NCI-H2029 treated with DMSO at 0.1 percent for 48 hours (cell line): Measurements from ENCODE around the gene TNFAIP8L1.

ENCODE experiments used
- DNase-seq: peaks from one replicate; lab custom pipeline; 2025; lab: John Stamatoyannopoulos, UW

Gene TNFAIP8L1

DNA sequence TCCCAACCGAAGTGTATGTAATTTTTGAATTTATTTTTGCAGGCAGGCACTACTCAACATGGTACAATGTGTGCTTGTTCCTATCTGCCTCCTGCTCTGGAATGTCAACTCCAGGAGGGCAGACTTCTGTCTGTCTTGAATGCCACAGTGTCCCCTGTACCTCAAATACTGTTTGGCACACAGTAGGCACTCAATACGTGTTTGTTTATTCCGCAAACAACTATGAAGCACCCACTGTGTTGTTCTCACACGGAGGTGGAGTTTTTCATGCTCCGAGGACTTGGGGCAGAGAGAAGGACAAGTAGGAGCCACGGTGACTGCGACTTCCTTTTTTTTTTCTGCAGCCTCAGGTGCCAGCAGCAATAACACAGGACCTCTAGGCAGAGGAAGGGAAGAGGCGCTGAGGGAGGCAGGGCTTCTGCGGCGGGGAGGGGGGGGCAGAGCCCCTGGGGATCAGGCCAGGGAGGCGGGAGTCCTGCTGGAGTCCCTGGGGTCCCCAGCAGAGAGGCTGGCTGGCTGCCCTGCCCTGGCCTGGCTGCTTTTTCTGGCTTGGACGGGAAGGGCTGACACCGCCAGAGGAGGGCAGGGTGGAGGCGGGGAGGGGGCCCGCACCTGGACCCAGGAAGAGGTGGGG is 29.3 kb upstream of the TNFAIP8L1 start:
- no peak for DNase-seq

DNA sequence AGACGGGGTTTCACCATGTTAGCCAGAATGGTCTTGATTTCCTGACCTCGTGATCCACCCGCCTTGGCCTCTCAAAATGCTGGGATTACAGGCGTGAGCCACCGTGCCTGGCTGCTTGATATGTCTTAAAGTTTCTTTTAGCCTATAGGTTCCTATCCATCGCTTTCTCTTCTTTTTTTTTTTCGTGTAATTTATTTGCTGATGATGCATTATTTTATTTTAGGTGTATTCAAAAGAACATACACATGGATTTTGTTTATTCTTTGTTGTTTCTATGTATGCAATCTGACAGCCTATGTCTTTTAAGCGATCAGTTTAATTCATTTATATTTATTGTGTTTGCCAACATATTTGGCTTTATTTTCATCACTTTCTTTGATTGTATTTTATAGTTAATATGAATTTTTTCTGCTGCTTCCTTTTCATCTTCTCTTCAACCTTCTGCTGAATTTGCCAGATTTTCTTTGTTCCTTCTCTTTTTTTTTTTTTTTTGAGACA is 26.0 kb upstream of the TNFAIP8L1 start:
- no peak for DNase-seq

DNA sequence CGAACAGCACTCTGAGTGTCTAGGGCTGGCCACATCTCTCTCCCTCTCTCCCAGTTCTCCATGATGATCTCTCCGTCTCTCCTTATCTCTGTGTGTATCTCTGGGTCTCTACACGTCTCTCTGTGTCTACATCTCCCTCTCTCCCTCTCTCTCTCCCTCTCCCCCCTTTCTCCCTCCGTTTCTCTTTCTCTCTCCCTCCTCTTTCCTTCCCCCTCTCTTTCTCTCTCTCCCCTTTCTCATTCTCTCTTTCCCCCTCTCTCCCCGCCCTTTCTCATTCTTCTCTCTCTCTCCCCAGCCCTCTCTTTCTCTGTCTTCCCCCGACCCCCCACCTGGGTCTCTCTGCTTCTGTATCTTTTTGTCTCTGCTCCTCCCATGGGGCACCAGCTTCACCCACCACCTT is 21.3 kb upstream of the TNFAIP8L1 start:
- no peak for DNase-seq

DNA sequence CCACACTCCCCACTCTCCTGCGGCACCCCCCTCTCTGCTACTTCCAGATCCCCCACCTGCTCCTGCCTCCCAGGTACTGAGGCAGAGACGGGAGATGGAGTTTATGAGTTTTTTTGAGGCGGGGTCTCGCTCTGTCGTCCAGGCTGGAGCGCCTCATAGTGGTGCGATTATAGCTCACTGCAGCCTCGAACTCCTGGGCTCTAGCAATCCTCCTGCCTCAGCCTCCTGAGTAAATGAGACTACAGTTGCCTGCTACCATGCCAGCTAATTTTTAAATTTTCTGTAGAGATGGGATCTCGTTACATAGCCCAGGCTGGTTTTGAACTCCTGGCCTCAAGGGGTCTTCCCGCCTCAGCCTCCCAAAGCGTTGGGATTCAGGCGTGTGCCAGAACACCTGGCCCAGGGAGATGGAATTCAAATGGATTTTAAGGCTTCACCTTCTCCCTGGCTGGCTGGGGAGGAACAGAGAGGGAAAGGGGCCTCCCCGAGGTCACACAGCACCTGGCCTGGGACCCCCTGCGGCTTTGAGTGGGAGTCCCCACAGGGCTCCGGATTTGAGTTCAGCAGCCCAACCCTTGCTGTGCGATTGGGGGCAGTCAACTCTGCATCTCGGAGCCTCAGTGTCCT is 19.5 kb upstream of the TNFAIP8L1 start:
- no peak for DNase-seq

DNA sequence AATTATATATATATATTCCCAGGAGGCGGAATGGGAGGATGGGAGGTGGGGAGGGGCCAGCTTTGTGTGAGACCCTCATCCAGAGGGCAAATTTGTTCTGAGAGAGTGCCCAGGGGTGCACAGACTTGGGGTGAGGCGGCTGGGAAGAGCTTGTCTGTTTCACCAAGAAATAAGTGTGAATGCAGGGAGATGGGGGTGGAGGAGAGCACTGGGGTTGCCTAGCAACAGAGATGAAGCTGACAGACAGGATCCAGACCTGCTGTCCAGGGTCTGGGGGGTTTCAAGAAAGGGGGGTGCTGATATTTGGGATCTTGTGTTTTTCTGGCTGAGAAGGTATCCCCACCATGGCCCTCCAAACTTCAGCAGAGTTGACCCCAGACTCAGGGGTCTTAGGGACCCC is 18.6 kb upstream of the TNFAIP8L1 start:
- no peak for DNase-seq

DNA sequence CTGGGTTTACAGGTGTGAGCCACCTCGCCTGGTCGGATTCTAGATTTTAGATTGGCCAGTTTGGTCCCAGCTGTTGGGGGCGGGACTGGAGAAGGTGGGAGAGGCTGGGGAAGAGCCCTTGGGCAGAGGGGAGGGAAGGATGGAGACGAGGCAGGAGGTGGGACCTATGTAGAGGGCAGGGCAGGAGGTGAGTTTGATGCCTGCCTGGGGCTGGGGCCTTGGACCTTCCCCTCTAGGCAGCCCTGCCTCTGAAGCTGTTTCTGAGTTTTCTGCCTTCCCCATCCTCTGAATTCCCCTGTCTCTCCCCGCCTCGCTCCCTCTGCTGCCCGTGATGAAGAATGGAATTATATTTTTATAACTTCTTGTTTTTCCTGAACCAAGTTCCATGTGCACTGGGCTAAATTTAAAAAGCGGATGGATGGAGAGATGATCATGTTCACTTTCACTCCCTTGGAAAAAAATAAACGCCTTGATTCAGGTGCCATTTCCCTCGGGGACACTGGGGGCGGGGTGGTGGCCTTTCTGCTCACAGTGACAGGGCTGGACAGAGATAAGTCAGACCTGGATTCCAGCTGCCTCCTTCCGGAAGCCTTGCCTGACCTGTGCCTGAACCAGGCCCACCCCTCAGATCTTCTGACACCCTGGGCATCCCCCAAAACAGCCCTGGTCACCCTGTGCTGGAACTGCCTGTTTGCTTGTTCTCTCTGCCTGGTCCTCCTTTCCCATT is 16.5 kb upstream of the TNFAIP8L1 start:
- DNase-seq, result no peak

DNA sequence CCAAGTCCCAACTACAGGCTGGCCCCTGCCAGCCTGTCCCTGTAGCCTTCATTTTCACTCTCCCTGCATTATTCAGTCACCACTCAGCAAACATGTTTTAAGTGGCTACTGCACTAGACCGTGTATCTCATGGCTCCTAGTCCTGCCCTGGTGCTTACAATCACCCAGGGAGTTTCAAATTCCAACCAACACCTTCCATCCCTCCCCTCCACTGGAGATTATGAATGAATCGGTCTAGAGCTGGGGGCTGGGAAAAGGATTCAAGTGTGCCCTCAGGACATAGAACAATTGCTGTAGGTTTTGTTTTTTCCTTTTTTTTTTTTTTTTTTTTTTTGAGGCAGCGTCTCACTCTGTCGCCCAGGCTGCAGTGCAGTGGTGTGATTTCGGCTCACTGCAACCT is 15.0 kb upstream of the TNFAIP8L1 start:
- DNase-seq, result peak; percentile 10

DNA sequence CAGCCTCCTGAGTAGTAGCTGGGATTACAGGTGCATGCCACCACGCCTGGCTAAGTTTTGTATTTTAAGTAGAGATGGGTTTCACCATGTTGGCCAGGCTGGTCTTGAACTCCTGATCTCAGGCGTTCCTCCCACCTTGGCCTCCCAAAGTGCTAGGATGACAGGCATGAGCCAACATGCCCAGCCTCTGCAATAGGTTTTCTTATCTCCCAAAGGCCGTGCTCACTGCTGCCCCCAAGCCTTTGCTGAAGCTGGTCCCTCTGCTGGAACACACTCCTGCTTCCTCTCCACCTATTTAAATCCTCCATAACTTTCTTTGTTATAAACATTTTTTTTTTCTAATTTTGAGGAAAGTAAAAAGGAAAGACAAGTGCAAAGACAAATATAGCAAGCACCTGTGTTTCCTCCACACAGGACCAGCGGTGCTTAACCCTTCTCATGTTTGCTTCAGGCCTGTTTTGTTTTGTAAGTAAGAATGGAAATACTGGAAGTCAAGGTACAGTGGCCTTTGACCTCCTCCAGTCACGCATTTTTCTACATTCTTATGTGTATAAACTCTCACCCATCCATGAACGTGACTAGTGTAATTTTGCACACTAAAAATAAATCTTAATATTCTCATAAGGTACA is 14.5 kb upstream of the TNFAIP8L1 start:
- no peak for DNase-seq

DNA sequence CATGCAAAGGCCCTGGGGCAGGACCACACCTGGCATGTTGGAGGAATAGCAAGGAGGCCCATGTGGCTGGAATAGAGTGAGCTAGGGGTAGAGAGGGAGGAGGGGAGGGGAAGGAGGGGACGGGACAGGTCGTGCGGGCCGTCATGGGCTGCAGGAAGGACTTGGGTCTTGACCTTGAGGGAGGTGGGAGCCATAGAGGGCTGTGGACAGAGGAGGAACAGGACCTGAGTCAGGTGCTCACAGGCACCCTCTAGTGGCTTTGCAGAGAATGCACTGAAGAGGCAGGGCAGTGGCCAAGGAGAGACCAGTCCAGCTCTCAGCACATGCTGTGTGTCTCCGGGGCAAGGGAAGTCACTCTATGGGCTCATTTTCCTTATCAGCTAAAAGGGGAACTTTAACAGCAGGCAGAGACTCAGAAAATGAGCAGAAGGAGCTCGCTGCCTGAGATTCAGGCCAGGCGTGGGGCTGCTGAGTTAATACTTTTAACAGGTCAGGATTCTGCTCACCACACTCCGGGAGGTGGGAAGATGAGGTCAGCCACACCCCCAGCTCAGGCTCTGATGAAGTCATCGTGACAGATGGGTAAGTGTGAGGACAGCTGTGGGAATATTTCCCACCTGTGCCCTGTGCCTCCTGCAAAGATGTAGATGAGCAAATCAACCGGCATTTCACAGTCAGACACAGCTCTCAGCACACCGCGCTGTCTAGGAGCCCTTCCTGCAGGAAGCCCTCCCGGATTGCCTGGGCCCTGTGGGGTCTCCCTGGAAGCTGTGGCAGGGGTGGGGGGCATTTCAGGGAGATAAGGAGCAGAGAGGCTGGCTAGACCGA is 6.0 kb upstream of the TNFAIP8L1 start:
- DNase-seq, result no peak

DNA sequence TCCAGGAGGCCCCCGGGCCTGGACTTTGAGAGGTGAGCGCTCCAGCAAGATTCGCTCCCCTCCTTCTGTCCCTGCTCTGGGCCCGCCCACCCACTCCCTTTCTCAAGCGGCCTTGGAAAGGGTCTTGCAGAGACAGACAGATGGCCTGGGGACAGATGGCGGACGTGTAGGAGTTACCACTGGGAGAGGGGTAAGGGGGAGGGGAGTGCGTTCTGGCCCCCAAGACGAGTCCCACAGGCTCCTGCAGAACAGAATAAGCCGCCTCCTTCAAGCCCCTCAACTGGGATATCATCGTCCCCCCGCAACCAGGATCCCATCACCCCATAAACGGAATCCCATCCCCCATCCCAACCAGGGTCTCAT is 3.6 kb upstream of the TNFAIP8L1 start:
- DNase-seq, result no peak

DNA sequence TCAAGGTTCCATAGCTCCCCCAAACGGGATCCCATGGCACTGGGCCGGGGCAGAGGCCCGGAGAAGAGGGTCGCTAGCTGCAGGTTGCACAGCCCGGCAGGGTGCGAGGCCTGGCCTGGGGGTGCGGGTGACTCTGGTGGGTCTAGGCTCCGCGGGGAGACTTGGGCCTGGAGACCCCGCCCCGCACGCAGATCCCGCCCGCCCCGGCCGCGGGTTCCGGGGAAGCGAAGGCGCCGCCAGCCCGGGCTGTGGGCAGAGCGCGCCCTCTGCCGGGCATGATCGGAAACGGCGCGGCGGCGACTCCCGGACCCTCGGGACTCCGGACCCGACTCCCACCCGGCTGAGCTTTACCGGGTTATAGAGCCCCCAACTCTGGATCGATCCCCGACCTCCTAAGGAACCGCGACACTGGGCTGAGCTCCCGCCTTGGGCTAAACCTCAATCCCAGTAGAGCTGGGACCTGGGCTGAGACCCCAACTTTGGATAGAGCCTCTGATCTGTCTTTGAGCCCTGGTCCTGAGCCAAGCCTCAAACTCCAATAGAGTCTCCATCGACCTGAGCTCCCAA is 3.1 kb upstream of the TNFAIP8L1 start:
- DNase-seq, result no peak

DNA sequence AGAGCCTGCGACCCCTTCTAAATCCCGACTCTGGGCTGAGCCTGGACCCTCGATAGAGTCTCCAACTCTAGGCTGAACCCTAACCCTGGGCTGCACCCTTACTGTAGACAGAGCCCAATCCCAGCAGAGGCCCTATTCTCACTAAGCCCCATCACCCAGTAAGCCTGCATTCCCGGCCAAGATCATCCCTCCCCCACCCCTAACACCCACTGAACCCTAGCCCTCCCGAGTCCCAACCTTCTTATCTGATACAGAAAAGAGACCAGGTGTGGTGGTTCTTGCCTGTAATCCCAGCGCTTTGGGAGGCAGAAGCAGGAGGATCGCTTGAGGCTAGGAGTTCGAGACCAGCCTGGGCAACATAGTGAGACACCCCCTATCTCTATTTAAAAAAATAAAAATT is 2.6 kb upstream of the TNFAIP8L1 start:
- no peak for DNase-seq

DNA sequence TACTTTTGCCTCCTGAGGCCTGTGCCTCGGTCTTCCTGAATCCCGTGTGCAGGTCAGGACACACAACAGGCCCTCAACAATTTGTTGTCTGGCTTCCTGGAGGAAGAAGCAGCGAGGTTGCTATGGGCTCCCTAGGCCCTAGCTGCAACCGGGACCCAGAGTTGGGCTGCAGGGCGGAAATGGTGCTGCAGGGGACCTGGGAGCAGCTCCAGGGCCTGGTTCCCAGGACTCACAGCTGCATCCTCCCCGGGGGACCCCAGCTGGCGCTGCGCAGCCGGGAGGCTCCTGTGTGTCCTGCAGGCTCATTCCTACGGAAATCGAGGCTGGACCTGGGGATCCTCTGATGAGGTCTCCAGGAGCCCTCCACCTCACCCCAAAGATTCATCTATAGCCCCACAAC is 999 bp upstream of the TNFAIP8L1 start:
- no peak for DNase-seq

DNA sequence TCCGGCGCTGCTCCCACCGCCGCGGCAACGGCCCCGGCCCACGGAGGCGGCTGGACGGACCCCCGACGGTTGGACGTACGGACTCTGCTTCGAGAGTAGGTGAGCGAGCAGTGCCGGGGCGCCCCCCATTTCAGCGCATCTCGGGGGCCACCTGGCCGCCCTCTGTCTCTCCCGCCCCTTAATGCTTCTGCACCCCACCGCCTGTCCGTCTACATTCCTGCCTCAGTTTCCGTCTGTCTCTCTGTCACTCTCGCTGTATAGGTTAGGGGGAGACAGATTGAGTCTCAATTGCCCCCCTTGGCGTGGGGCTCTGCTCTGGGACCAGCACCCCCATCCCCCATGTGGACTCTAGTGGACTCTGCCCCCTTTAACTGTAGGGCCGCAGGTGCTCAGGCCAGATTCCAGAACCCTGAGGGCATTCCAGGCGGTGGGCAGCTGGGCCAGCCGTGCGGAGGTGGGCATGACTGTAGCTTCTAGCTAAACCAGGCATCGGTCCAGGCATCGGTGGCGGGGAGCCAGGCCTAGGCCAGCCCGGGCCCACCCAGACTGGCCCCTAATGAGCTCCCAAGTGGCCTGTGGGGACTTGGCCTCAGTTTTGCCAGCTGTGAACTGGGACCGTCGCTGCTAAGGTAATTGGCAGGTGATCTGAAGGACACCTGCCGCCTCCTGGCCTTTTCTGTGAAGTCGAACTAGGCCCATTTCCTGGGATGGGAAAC is 373 bp downstream of the TNFAIP8L1 start:
- DNase-seq, result no peak

DNA sequence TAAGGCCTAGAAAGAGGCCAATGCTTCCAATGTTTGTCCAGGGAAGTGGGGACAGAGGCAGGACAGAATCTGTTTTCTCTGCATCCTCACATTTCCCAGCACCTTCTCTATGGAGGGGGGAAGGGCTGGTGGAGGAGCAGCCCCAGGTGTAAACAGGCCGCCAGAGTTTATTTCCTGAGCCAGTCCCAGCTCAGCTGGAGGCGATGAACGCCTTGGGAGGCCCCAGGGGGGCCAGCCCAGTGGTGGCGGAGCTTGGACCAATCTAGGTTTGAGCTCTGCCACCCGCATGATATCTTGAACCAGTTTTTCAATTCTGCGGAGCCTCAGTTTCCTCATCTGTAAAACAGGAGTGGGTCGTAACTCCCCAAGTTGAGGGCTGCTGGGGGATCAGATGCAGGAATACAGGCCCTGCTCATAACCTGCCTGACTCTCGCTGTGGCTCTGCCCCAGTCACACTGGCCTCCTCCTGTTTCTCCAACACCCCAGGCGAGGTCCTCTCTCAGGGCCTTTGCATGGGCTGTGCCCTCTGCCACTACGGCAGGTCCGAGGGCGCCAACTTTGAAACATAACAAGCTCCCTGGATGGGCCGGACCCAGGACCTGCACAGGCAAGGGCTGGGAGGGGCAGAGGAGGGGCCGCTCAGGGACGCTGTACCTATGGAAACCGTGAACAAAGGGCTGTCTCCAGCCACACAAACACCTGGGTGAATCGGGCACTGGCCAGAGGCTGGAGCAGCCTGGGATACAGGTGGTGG is 1.1 kb downstream of the TNFAIP8L1 start:
- DNase-seq, result no peak

DNA sequence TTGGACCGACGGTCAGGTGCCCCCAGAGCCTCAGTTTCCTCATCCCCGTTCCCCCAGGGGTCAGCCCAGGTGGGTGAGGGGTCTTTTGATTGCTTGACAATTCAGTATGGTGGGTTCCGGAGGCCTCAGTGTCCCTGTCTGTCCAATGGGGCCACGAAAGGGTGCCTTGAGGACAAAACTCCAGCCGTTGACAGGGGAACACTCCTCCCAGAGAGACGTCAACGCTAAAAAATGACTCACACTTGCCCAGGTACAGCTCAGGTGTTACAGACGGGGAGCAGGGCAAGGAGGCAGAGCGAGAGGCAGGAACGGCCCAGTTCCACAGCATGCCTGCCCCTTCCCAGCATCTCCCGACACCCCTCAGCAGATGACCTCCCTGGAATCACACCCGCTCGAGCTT is 1.8 kb downstream of the TNFAIP8L1 start:
- no peak for DNase-seq

DNA sequence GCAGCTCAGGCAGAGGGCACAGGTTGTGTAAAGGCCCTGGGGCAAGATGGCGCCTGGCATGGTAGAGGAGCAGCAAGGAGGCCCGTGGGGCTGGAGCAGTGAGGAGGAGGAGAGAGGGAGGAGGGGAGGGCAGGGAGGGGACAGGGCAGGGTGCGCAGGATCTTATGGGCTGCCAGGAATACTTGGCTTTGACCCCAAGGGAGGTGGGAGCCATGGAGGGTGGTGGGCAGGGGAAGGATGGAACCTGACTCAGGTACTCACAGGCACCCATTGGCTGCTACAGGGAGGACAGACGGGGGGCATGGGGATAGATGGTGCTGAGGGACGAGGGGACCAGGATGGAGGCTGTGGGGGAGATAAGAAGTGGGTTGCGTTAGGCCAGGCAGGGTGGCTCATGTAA is 3.3 kb downstream of the TNFAIP8L1 start:
- no peak for DNase-seq

DNA sequence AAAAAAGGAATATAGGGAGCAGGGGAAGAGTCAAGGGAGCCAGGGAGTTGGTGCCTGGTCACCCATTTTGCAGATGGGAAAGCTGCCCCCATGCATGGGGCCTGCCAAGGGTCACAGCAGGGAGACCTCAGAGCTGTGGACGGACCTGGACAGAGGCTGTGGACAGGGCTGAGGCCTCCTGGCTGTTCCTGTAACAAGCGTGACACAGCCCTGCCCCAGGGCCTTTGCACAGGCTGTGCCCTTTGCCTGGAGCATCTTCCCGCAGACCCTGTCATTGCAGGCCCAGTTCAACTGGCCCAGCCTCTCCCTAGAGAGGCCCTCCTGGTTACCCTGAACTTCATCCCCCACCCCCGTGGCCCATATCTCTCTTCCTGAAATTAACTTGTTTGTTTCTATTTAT is 6.4 kb downstream of the TNFAIP8L1 start:
- no peak for DNase-seq

DNA sequence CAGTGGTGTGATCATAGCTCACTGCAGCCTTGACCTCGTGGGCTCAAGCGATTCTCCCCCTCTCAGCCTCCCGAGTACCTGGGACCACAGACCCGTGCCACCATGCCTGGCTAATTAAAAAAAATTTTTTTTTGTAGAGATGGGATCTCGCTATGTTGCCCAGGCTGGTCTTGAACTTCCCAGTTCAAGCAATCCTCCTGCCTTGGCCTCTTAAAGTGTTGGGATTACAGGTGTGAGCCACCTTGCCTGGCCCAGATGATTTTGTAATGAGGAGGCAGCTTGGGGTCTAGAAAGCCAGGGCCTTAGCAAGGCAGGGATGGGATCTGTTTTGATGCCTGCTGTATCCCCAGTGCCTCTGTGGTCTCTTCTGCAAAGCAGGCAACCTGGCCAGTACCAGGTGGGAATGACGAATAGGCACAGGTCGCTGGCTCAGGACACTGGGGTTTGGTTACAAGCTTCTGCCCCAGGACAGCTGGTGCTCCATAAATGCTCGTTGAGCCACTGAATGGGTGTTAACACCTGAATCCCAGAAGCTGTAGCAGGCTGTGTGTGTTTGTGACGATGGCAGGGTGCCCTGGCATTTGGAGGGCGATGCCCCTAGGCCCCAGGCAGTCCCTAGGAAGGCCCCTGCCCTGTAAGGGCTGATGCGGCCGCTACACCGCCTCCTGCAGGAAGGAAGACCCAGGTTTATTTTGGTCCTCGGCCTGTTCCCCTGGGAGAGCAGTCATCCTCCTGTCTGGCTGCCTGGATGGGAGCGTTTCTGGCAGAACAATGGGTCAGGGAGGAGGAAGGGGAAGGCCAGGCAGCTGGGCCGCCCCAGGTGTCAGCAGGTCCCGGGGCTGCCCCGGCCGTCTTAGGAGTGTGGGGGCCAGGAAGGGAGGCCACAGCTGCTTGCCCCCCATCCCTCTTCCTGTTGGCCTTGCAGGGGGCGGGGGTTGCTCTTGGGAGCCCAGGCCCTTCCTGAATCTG is 8.6 kb downstream of the TNFAIP8L1 start:
- DNase-seq, result no peak
